Activated CD8-positive, alpha-beta T cell treated with anti-CD3 and anti-CD28 coated beads, Interleukin-2, amount 10 ng/mL, durations not matched to agents 7 days and 5 days (primary cell): Measurements from ENCODE around the gene OR2L8. TPM values are rescaled to one million over a fixed set of nuclear protein-coding genes. Genes with fewer than 3 reads are reported as not detected.

Experiments used
- total RNA-seq, 2 experiments: library from RNA; stranded (reverse); gene quantifications; one replicate each; pipeline ENCODE4 v1.2.3, GENCODE V29; 2021

Gene OR2L8
- total RNA-seq, 2 experiments from 2014 or later, result 0.29 TPM; not detected in 1

Other genes starting within 250 kb of the OR2L8 start
- not detected for gene OR6F1, start 232.2 kb upstream of the OR2L8 start, total RNA-seq
- gene OR14K1, start 210.2 kb upstream of the OR2L8 start, total RNA-seq, result not detected
- not detected for gene OR14A2, start 200.7 kb upstream of the OR2L8 start, total RNA-seq
- gene OR1C1, start 188.3 kb upstream of the OR2L8 start, total RNA-seq, result not detected
- not detected for gene OR14A16, start 124.7 kb upstream of the OR2L8 start, total RNA-seq
- gene OR11L1, start 107.0 kb upstream of the OR2L8 start, total RNA-seq, result not detected
- under 1 TPM; 0.21 to 0.74 TPM for gene TRIM58, start 91.7 kb upstream of the OR2L8 start, total RNA-seq
- gene OR2W3, start 53.3 kb upstream of the OR2L8 start, total RNA-seq, result not detected
- gene OR2T8, start 28.6 kb upstream of the OR2L8 start, total RNA-seq, result not detected
- gene OR2AJ1, start 24.0 kb upstream of the OR2L8 start, total RNA-seq, result not detected
- not detected for gene OR2AK2, start 16.4 kb downstream of the OR2L8 start, total RNA-seq
- gene OR2L5, start 64.8 kb downstream of the OR2L8 start, total RNA-seq, result not detected
- gene OR2L2, start 81.2 kb downstream of the OR2L8 start, total RNA-seq, result not detected
- gene OR2L3, start 98.0 kb downstream of the OR2L8 start, total RNA-seq, result not detected
- not detected for gene OR2L13, start 146.3 kb downstream of the OR2L8 start, total RNA-seq
- gene OR2M5, start 196.3 kb downstream of the OR2L8 start, total RNA-seq, result not detected
- gene OR2M2, start 226.0 kb downstream of the OR2L8 start, total RNA-seq, result not detected
- gene OR2M3, start 248.4 kb downstream of the OR2L8 start, total RNA-seq, result not detected